Naive thymus-derived CD8-positive, alpha-beta T cell (primary cell): ENCODE data around the gene CFAP410. TPM values are rescaled to one million over a fixed set of nuclear protein-coding genes. Genes with fewer than 3 reads are reported as not detected.

Source experiments
- ATAC-seq, 2 donors: fragments of 150-1000 bp; cut with Tn5 transposase in 1 of 2; sonication (Bioruptor Pico), chemical (Tn5 transposase) in 1 of 2; 1 replicate in 1 of 2; 2 replicates in 1 of 2; pipeline ENCODE4 v1.10.0; 2021; ENCODE audit warnings: mild to moderate bottlenecking in 2 of 2, moderate library complexity in 2 of 2
- POLR2A ChIA-PET: fragments of 350-600 bp; sonication (Branson Sonifier 250); formaldehyde crosslinking; loops from one replicate; lab custom pipeline; 2021; ENCODE audit warnings: antibody characterized with exemption; lab: Charles Lee
- DNase-seq, 10 donors: peaks; one replicate each; pipeline versions ENCODE4 v3.0.0 to v3.0.0-alpha.2; 2020 to 2022
- H3K27ac Mint-ChIP-seq, 10 donors: one replicate each; pipeline ENCODE4 v1.8.0; 2020 to 2022; ENCODE audit warnings: mild to moderate bottlenecking in 10 of 10, mixed read lengths in 10 of 10, moderate library complexity in 4 of 10, inconsistent platforms in 1 of 10
- H3K27me3 Mint-ChIP-seq, 5 donors: one replicate each; pipeline ENCODE4 v1.8.0; 2021 to 2022; ENCODE audit warnings: mixed read lengths in 5 of 5
- H3K36me3 Mint-ChIP-seq, 3 donors: one replicate each; pipeline ENCODE4 v1.8.0; 2020 to 2022; ENCODE audit warnings: mixed read lengths in 3 of 3, mild to moderate bottlenecking in 2 of 3, inconsistent platforms in 1 of 3
- H3K4me1 Mint-ChIP-seq, 4 donors: one replicate each; pipeline ENCODE4 v1.8.0; 2021 to 2022; ENCODE audit warnings: mixed read lengths in 4 of 4
- H3K4me3 Mint-ChIP-seq, 10 donors: one replicate each; pipeline ENCODE4 v1.8.0; 2020 to 2022; ENCODE audit warnings: mild to moderate bottlenecking in 10 of 10, mixed read lengths in 10 of 10, moderate library complexity in 6 of 10, inconsistent platforms in 1 of 10
- H3K9me3 Mint-ChIP-seq, 9 donors: one replicate each; pipeline ENCODE4 v1.8.0; 2020 to 2022; ENCODE audit warnings: mixed read lengths in 9 of 9, mild to moderate bottlenecking in 3 of 9, inconsistent platforms in 1 of 9, moderate library complexity in 1 of 9
- polyA plus RNA-seq, 3 donors: library from polyadenylated mRNA; unstranded; fragments of 300-500 nt; fragmentation: Illumina TruSeq; gene quantifications; one replicate each; pipeline ENCODE4 v1.2.3, GENCODE V29; 2021
- total RNA-seq, 8 experiments: library from RNA in 2 of 8; stranded (reverse) in 2 of 8; gene quantifications; one replicate each; pipeline ENCODE4 v1.2.3 and lab custom pipeline; 2021 to 2026

Gene CFAP410
- total and polyA plus RNA-seq, 5 experiments from 2014 or later, result 23.2 to 60.2 (median 40.6) TPM

DNA sequence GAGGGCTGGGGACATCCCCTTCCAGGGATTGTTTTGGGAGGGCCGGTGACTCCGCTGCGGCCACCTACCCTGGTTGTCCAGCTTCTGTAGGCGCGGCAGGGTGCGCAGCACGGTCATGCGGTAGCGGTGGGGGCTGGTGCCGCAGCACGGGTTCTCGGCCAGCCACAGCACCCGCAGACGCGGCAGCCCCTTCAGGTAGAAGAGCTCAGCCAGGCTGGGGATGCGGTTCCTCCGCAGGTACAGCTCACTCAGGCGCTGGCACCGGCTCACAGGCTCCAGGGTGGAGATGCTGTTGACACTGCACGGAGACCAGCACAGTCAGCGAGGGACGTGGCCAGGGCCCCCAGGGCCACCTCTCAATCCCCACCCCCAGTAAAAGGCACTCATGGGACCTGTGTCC, 6.2 kb downstream of the CFAP410 start:
- H3K9me3 Mint-ChIP-seq, result no peaks in the 10 kb centered on the region
- no peak for DNase-seq

DNA sequence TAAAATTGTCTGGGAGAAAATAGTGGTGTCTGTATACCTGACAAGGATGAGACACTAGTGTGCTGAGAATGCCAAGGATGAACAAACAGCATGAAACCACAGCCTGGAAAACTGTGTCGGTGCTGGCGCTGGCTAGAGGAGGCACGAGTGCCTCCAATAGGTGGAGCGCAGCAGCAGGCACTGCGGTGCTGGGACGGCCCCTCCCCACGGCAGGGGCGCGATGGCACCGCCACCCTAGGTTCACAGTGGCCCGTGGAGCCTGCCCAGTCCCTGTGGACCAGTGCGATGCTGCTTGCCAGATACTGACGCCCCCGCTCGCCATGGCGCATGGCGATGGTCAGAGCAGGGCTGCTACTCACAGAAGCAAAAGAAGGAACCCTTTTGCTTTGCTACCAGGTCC, 6.8 kb downstream of the CFAP410 start:
- no peak for ATAC-seq
- Mint-ChIP-seq H3K4me3 (no peak overlapping the region), H3K27ac (no peak overlapping the region), H3K4me1 (peaks cover 0 to 6% (median 2%) of the 10 kb centered on the region in 4 donors), H3K9me3 (no peaks in the 10 kb centered on the region), H3K36me3 (peaks cover 0 to 22% (median 0%) of the 10 kb centered on the region in 3 donors), H3K27me3 (no peaks in the 10 kb centered on the region)
- DNase-seq, result no peak
- POLR2A ChIA-PET, result no interaction called here

More for the DNA sequence above, 6.2 kb downstream of the CFAP410 start:
- no peak for ATAC-seq
- peaks cover 0 to 26% (median 0%) of the 10 kb centered on the region in 3 donors for H3K36me3 Mint-ChIP-seq
- peaks cover 0 to 10% (median 5%) of the 10 kb centered on the region in 4 donors for H3K4me1 Mint-ChIP-seq
- H3K4me3 Mint-ChIP-seq, result no peak overlapping the region
- no peaks in the 10 kb centered on the region for H3K27me3 Mint-ChIP-seq
- peak overlapping the region in 2 of 10 donors; percentile 5 to 13 for H3K27ac Mint-ChIP-seq
- POLR2A ChIA-PET, result interaction anchor here (1.5 kb wide), 1 partner anchor 122 kb away, joined by 4 read pairs; the partner anchor contains the start of gene LRRC3

DNA sequence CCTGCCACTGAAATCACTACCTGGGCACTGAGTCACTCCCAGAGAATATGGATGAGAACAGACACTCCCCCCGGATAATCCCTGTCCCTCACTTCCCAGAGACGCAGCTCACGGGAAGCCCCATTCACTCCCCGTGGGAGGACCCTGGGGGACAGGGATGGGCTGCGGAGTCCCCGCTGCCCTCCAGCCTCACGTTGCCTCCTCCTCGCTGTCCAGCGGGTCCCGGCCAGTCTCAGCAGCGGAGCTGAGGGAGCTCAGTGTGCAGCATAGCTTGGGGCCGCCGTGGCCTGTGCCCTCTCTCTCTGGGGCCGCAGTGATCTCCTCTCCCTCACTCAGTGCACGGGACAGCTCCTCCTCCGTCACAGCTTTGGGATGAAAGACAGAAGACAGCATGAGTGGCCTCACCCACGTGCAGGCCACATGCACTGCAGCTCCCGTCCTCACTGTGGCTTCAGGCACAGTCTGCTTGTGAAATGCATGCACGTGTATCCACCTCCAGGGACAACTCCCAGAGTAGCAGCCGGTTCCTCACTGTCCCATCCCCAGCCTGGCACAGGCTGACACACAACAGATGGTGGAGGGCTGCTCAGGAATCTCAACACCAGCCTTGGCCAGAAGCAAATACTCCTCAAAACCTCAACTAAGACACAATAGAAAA, 7.4 kb downstream of the CFAP410 start:
- H3K9me3 Mint-ChIP-seq, result no peaks in the 10 kb centered on the region
- H3K36me3 Mint-ChIP-seq, result peaks cover 0 to 19% (median 0%) of the 10 kb centered on the region in 3 donors
- peak overlapping the region in 1 of 10 donors; percentile 16 for H3K4me3 Mint-ChIP-seq
- H3K4me1 Mint-ChIP-seq, result peaks cover 0 to 4% (median under 1%) of the 10 kb centered on the region in 4 donors
- no peak for DNase-seq
- H3K27me3 Mint-ChIP-seq, result no peaks in the 10 kb centered on the region
- ATAC-seq, result no peak
- POLR2A ChIA-PET, result no interaction called here
- H3K27ac Mint-ChIP-seq, result peak overlapping the region in 4 of 10 donors; percentile 44 to 69 (median 60)

DNA sequence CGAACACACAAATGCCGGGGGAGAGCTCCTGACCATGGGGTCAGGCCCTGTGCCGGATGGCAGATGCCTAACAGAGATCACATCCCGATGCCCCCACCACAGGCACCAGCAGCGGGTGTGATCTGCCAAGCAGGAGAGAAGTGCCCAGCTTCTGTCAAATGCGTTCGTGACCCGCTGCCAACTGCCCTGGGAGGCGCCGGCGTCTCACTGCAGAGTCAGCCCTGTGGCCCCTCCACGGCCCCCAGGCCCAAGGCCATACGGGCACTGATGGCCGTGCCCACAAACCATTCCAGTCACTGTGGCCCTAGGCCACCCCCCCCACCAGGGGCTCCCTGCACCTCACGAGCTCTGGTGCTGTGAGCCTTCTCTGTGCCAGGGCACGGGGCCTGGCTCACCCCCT, 8.0 kb downstream of the CFAP410 start:
- POLR2A ChIA-PET, result no interaction called here
- no peak for ATAC-seq
- H3K36me3 Mint-ChIP-seq, result peaks cover 0 to 13% (median 0%) of the 10 kb centered on the region in 3 donors
- H3K4me1 Mint-ChIP-seq, result peaks cover 0 to 4% (median 0%) of the 10 kb centered on the region in 4 donors
- DNase-seq, result no peak
- H3K4me3 Mint-ChIP-seq, result no peak overlapping the region
- peak overlapping the region in 1 of 10 donors; percentile 53 for H3K27ac Mint-ChIP-seq
- no peaks in the 10 kb centered on the region for H3K27me3 Mint-ChIP-seq
- H3K9me3 Mint-ChIP-seq, result no peaks in the 10 kb centered on the region

DNA sequence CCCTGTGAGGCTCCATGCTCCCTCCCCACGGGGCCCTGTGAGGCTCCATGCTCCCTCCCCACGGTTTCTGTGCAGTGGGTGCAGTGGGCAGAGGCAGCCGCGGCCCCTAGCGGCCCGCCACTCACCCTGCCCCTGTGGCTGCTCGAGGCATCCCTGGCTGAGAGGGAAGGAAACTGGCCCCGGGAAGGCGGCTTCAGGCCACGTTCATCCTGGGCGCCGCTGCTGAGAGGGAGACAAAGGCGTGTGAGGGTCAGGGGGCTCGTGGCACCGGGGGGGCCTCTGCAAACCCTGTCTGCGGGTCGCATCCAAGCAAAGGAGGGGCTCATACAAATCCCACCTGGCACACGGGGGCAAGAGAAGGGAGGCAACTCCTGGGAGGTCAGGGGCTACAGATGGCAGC, 8.5 kb downstream of the CFAP410 start:
- H3K4me1 Mint-ChIP-seq, result peaks cover 0 to 4% (median 0%) of the 10 kb centered on the region in 4 donors
- no peak for ATAC-seq
- peaks cover 0 to 13% (median 0%) of the 10 kb centered on the region in 3 donors for H3K36me3 Mint-ChIP-seq
- POLR2A ChIA-PET, result interaction anchor here (0.8 kb wide), 1 partner anchor 12 kb away, joined by 3 read pairs; no protein-coding TSS in a partner anchor
- DNase-seq, result no peak
- no peaks in the 10 kb centered on the region for H3K9me3 Mint-ChIP-seq
- no peak overlapping the region for H3K27ac Mint-ChIP-seq
- no peak overlapping the region for H3K4me3 Mint-ChIP-seq
- no peaks in the 10 kb centered on the region for H3K27me3 Mint-ChIP-seq

DNA sequence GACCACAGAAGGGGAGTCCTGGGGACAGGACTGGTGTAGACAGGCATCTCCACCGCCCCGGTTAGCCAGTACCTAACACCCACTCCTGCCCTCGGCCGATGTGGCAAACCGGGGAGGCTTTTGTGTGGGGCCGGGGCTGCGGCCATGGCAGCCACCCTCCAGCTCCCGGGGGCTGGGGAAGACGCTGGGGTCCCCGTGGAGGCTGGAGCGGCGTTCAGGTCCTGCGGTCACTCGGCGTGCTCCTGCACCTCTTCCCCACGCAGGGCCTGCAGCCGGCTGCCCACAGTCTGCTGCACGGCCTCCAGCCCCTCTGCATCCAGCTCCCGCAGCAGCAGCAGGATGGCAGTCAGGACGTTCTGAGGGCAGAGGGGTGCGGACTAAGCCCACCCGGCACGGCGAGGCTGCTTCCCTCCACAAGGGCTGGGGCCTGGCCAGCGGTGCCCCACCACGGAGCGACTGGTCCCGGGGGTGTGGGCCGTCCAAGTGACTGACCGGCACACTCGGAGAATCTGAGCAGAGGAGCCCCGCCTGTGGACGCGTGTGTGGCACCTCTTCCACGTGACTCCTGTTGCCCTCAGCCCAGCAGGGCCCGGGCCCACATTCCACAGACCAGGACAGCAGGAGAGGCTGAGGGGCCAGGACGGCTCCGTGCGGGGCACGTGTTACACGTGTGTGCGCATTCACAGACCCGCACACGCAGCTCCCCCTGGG, 9.1 kb downstream of the CFAP410 start:
- peaks cover 0 to 11% (median 0%) of the 10 kb centered on the region in 3 donors for H3K36me3 Mint-ChIP-seq
- no peak overlapping the region for H3K4me3 Mint-ChIP-seq
- POLR2A ChIA-PET, result interaction anchor here (0.8 kb wide), 1 partner anchor 12 kb away, joined by 3 read pairs; no protein-coding TSS in a partner anchor
- no peaks in the 10 kb centered on the region for H3K27me3 Mint-ChIP-seq
- H3K9me3 Mint-ChIP-seq, result no peaks in the 10 kb centered on the region
- H3K4me1 Mint-ChIP-seq, result peaks cover 0 to 4% (median 0%) of the 10 kb centered on the region in 4 donors
- ATAC-seq (no peak), DNase-seq (no peak)
- peak overlapping the region in 2 of 10 donors; percentile 56 to 67 for H3K27ac Mint-ChIP-seq

DNA sequence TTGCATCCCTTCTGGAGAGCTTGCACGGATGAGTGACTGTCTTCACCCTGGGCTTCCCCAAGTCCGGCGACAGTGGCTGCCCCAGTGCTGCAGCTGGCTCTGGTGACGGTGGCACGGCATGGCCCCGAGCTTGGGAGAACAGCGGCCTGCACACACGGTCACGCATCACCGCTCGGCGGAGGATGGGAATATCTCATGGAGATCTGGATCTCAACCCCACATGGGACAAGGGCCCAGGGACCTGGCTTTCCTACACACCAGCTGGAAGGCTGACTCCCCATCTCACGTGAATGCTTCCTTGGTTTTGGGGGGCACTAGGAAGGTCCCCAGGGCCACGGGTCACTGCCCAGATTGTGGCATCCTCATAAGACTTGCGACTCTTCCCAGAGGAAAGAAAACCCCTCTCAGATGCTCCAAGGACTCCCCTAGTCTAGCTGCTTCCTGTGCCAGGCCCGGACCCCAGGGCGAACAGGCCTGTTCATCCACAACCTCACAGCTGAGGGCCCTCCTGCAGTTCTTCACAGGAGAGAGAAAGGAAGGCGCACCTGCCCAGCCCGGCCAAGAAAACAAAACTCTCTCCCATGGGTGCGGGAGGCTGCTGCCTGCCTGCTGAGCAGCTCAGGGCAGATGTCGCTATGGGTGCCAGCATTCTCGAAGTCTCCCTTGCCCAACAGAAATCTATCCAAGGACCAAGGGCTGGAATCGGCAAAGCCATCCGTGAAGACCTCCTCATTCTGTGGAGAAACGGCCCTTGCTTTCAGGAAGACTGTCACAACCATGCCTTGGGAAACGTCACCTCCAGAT, 9.9 kb downstream of the CFAP410 start:
- Mint-ChIP-seq H3K9me3 (no peaks in the 10 kb centered on the region), H3K27ac (peak overlapping the region in 3 of 10 donors; percentile 59 to 79 (median 67)), H3K4me1 (peaks cover 0 to 4% (median 0%) of the 10 kb centered on the region in 4 donors), H3K4me3 (no peak overlapping the region), H3K36me3 (peaks cover 0 to 10% (median 0%) of the 10 kb centered on the region in 3 donors), H3K27me3 (no peaks in the 10 kb centered on the region)
- no peak for DNase-seq
- ATAC-seq, result peak in 1 of 2 donors; percentile 16
- POLR2A ChIA-PET, result interaction anchor here (1.0 kb wide), 1 partner anchor 9 kb away, joined by 5 read pairs; no protein-coding TSS in a partner anchor

DNA sequence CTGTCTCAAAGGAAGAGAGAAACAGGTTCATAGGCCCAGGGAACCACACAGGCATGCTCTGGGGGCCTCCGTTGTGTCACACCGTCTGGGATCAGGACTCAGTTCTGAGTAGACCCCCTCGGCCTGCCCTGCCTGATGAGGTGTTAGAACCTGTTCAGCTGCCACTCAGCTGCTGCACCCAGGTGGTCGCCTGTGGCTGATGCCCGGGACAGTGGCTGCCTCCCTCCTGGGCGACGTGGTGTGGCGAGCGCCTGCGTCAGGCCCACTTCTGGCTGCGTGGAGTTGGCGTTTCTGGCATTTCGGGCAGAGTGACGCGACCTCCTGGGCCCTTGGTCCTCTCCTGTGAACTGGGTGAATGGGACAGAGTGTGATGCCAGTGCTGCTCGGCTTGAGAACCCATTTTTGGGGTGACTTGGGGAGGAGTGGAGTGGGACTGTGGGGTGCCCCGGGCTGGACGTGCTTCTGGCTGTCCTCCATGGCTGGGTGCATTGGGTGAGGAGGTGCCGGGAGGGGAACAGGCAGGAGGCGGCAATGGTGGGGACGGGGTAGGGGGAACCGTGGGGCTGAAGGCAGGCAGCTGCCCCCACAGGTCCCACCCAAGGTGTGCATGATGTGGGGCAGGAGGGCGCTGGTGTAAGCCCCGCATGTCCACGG, 10.8 kb downstream of the CFAP410 start:
- POLR2A ChIA-PET, result interaction anchor here (0.6 to 1.0 kb wide), 2 partner anchors 10 to 11 kb away, joined by 3 to 5 read pairs; partner anchors contain the start of gene CFAP410
- Mint-ChIP-seq H3K4me1 (peaks cover 0 to 4% (median 0%) of the 10 kb centered on the region in 4 donors), H3K27me3 (no peaks in the 10 kb centered on the region), H3K9me3 (no peaks in the 10 kb centered on the region), H3K36me3 (peaks cover 0 to 10% (median 0%) of the 10 kb centered on the region in 3 donors), H3K27ac (peak overlapping the region in 3 of 10 donors; percentile 57 to 74 (median 67)), H3K4me3 (no peak overlapping the region)
- peak; percentile 12 to 15 for ATAC-seq
- no peak for DNase-seq

DNA sequence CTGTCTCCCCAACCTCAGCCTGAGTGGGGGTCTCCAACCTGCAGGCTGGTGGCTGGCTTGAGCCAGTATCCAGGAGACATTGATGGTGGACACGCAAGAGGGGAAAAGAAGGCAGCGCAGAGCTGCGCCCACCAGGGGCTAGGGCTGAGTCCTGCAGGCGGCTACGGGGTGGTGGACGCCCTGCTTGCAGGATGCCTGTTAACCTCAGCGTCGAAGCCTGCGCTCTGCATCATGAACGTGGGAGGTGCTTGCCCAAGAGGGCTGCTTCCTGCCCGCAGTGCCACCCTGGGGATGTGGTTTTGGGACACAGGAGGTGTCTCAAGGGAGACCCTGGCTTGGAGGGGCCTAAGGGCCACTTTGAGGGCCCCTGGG, 11.6 kb downstream of the CFAP410 start:
- Mint-ChIP-seq H3K36me3 (peaks cover 0 to 14% (median 0%) of the 10 kb centered on the region in 3 donors), H3K4me1 (peaks cover 0 to 4% (median 0%) of the 10 kb centered on the region in 4 donors), H3K27ac (peak overlapping the region in 1 of 10 donors; percentile 14), H3K27me3 (no peaks in the 10 kb centered on the region), H3K4me3 (no peak overlapping the region), H3K9me3 (no peaks in the 10 kb centered on the region)
- ATAC-seq, result no peak
- POLR2A ChIA-PET, result interaction anchor here (0.6 kb wide), 1 partner anchor 11 kb away, joined by 3 read pairs; the partner anchor contains the start of gene CFAP410
- no peak for DNase-seq

DNA sequence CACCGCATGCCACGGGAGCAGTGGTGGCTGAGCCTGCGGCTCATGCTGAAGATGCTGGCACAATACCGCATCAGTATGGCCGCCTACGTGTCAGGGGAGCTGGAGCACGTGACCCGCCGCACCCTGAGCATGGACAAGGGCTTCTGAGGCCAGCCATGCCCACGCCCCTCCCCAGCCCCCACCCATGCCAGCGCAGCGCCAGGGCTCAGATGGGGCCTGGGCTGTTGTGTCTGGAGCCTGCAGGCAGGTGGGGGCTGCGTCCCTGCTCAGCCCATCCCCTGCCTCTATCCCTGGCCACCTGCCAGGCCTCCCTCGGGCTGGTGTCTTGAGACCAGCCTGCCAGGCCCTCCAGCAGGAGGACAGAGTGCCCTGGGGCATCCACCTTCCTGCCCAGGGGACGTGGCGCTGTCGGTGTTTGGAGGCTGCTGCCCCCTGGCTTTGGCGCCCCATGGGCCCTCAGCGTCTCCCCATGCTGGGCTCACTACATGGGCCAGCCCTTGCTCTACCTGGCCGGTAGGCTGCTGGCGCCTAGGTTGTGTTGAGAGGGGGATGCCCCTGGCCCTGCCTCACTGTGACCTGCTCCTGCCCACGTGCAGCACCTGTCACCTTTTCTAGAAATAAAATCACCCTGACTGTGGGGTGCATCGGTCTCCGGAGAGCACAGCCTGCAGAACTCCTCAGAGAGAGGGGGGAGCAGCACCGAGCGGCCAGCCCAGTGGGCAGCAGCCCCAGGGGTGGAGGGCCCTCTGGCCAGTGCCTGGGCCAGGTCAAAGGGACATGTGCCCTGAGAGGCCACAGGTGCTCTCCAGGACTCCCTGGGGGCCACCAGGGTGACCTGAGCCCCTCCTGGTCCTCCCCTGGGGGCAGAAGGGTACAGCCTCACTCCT, 12.2 kb downstream of the CFAP410 start:
- Mint-ChIP-seq H3K4me1 (peaks cover 0 to 4% (median 0%) of the 10 kb centered on the region in 4 donors), H3K4me3 (no peak overlapping the region), H3K27me3 (no peaks in the 10 kb centered on the region), H3K9me3 (no peaks in the 10 kb centered on the region), H3K36me3 (peaks cover 0 to 13% (median 0%) of the 10 kb centered on the region in 3 donors), H3K27ac (peak overlapping the region in 3 of 10 donors; percentile 14 to 60 (median 33))
- DNase-seq, result no peak
- ATAC-seq, result no peak
- POLR2A ChIA-PET, result no interaction called here

DNA sequence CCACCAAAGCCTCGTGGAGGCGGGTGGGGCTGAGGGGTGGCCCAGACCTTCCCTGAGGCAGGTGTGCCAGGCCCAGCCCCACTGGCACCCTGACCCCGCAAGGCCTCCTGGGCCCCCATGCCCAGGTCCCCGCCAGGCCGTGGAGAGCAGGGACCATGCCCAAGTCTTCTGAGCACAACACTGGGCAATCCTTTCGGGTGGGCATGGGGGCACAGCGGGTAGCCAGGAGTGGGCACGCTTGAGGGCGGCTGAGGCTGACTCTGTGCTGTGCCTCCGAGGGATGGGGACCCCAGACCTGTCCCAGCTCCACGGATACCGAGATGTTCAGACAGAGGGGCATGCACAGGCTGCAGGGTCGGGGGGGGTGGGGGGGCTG, 12.9 kb downstream of the CFAP410 start:
- Mint-ChIP-seq H3K9me3 (no peaks in the 10 kb centered on the region), H3K27me3 (no peaks in the 10 kb centered on the region), H3K36me3 (peaks cover 0 to 14% (median 0%) of the 10 kb centered on the region in 3 donors), H3K4me1 (no peaks in the 10 kb centered on the region), H3K27ac (no peak overlapping the region), H3K4me3 (no peak overlapping the region)
- POLR2A ChIA-PET, result no interaction called here
- ATAC-seq (no peak), DNase-seq (no peak)
